BJ (cell line): Measurements from ENCODE around the gene CTNND2. TPM values are rescaled to one million over a fixed set of nuclear protein-coding genes. Genes with fewer than 3 reads are reported as not detected.

Source experiments
- CTCF ChIA-PET: fragments of 350-600 bp; formaldehyde crosslinking; extraction: SDS; loops from one replicate; lab custom pipeline; 2021; ENCODE audit warnings: antibody characterized with exemption, inconsistent platforms; lab: Yijun Ruan, JAX
- POLR2A ChIA-PET: fragments of 300-600 bp; sonication (Branson Sonifier 250); formaldehyde crosslinking; extraction: SDS; loops from one replicate; lab custom pipeline; 2021; ENCODE audit warnings: antibody characterized with exemption; lab: Charles Lee
- DNase-seq: peaks from one replicate; pipeline ENCODE4 v3.0.0-alpha.2; 2011; ENCODE audit warnings: low read depth
- H3K27me3 ChIP-seq: 2 replicates; pipeline ENCODE4 v1.6.0; 2011; ENCODE audit warnings: low read length; ENCODE audit not compliant: control insufficient read depth, insufficient read depth
- H3K36me3 ChIP-seq: 2 replicates; pipeline ENCODE4 v1.5.1; 2011; ENCODE audit warnings: low read length; ENCODE audit not compliant: control insufficient read depth, insufficient read depth
- H3K4me3 ChIP-seq: 2 replicates; pipeline ENCODE4 v1.5.1; 2011; ENCODE audit warnings: low read depth, mild to moderate bottlenecking, control low read depth, low read length
- polyA plus RNA-seq: library from polyadenylated mRNA; depleted of rRNA; stranded (reverse); fragments of >200 nt; gene quantifications from 2 replicates; pipeline ENCODE4 v1.2.3, GENCODE V29; 2011
- small RNA-seq: library from RNA; depleted of rRNA; stranded (forward); fragments of <200 nt; gene quantifications from one replicate; pipeline ENCODE3, GENCODE V24; 2012; ENCODE audit warnings: low replicate concordance, low read depth; ENCODE audit not compliant: insufficient read length
- TF ChIP-seq, protein P1 (sequence below): IDR thresholded peaks from 2 replicates; pipeline ENCODE4 v1.5.1; 2011; ENCODE audit warnings: low read depth, mild to moderate bottlenecking, control low read depth, inconsistent platforms, low read length, moderate library complexity; ENCODE audit not compliant: insufficient read depth

The CTNND2 gene
- polyA plus RNA-seq, 1 experiment: not detected

DNA sequence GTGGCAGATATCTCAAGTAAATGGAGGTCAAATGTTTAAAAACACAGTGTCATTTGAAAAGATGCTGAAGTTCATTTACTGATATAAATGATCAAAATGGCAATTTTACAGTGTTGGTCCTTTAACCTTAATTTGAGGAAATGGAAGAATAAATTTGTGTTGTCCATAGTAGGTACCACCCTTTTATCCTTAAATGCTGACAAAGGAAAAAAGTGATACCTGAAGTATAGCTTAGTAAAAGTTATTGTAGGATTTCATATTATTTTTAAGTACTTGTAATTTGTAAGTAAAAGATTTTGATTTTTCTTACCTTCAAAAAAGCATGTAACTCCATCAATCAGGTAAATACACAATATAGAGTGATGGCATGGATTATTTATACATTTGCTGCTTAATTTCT lies 976.6 kb downstream of the CTNND2 start:
- TF ChIP-seq, protein P1, sequence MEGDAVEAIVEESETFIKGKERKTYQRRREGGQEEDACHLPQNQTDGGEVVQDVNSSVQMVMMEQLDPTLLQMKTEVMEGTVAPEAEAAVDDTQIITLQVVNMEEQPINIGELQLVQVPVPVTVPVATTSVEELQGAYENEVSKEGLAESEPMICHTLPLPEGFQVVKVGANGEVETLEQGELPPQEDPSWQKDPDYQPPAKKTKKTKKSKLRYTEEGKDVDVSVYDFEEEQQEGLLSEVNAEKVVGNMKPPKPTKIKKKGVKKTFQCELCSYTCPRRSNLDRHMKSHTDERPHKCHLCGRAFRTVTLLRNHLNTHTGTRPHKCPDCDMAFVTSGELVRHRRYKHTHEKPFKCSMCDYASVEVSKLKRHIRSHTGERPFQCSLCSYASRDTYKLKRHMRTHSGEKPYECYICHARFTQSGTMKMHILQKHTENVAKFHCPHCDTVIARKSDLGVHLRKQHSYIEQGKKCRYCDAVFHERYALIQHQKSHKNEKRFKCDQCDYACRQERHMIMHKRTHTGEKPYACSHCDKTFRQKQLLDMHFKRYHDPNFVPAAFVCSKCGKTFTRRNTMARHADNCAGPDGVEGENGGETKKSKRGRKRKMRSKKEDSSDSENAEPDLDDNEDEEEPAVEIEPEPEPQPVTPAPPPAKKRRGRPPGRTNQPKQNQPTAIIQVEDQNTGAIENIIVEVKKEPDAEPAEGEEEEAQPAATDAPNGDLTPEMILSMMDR: no peak
- Histone ChIP-seq H3K4me3 (no peak overlapping the region), H3K36me3 (no peaks in the 10 kb centered on the region), H3K27me3 (peaks cover 6% of the 10 kb centered on the region; the same call in 1 of the 2 replicates)
- ChIA-PET POLR2A (no interaction called here), CTCF (no interaction called here)
- no peak for DNase-seq

DNA sequence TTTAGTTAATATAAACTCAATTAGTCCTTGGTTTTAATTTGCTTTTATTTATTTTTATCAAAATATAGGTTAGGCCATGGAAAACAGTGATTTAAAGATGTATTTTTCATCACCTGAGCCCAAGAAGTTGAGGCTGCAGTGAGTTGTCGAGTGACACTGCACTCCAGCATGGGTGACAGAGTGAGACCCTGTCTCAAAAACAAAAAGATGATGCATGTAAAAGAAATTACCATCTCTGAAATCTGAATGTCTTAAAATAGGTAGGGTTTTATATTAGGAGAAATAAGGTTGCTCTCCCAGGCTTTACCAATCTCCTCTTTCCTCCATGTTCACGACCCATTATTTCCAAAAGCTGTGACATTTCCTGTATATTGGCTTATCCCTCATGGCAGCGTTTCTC lies 980.9 kb downstream of the CTNND2 start:
- no peak overlapping the region for H3K4me3 ChIP-seq
- TF ChIP-seq, protein P1: no peak
- DNase-seq: no peak
- ChIA-PET CTCF (no interaction called here), POLR2A (no interaction called here)
- peaks cover 4% of the 10 kb centered on the region; the same call in 1 of the 2 replicates for H3K27me3 ChIP-seq
- H3K36me3 ChIP-seq: no peaks in the 10 kb centered on the region

Small RNA genes lying within 50 kb of the gene (small RNA-seq; reads per million reads assigned to genes)
- not detected for gene RNU6-429P
